ENCODE results near the gene CTRL.

CTRL gene

GRCh38 chr16:67963292-67963661, 31.6 kb upstream of the CTRL start:
- DNase-seq (ENCODE audit: low read depth in 3 of 3) = no peak

DNA sequence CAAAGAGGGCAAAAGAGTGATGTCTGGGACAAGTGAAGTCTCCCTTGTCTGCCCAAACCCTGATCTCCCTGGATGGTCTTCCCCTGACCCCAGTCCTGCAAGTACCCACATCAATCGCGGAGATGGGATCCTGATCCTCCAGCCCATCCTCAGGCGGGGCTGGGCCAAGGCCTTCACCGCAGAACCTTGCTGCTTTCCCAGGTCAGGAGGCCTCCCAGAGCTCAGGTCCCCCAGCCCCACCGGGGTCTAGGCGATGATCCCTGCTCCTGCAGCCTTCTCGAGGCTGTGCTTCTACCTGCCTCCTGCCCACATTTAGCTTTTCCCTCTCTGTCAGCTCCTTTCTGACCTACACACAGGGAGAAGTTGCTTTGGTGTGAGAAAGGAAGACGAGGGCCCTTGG, 30.5 kb upstream of the CTRL start:
- DNase-seq (ENCODE audit: low read depth in 3 of 3) = no peak

- no peak for DNase-seq (ENCODE audit: low read depth in 3 of 3)
Observed at GRCh38 chr16:67961551-67961957, 29.9 kb upstream of the CTRL start.

DNA sequence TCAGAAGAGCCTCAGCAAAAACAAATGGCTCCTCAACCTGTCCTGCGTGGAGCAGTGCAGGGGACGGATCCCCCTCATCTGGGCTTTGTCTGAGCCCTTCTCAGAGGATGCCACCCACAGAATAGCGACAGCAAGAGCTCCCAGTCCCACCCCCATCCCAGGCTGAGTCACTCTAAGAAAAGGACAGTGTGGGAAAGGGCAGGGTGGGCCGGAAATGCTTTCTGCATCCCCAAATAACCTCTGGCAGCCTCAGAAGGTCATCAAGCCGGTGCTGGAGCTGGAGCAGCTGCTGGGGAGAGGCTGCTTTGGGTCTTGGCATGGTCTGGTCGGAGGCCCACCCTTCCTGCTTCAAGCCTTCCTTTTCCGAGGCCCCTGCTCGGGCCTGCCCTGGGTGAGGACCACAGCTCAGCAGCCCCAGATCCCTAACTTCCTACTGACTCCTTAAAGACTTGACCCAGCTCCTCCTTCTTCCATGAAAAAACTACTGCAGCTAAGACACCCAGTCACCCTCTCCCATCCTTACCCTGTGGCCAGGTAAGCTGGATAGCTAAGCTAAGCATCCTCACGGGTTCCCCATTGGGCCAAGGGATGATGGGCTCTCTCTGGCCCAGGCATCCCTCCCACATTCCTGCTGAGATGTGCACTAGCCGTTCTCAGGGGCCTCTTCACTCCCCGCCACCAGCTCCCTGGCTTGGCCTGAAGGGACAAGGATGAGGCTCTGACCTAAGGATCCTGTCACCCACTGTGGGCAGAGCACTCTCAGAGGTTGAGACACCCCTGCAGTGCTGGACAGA, 28.1 kb upstream of the CTRL start:
- DNase-seq (ENCODE audit: low read depth in 3 of 3) = no peak

DNA sequence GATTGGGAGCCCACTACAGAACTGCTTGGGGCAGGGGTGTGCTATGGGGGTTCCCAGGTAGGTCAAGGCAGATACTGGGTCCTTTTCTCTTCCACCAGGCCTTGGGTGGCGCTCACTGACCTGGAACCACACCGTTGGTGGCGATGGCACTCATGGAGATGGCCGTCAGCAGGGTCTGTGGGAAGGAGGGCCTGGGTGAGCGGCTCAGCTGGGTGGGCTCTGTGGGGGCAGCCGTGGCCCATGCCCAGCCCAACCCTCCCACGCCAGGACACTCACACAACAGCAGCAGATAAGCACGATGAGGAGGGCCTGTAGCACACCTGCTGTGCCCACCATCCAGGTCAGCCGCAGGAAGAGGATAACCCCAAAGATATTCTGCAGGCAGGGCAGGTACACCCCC, 26.0 kb upstream of the CTRL start:
- no peak for DNase-seq (ENCODE audit: low read depth in 3 of 3)

GRCh38 chr16:67954421-67955196, 22.9 kb upstream of the CTRL start:
- no peak for DNase-seq (ENCODE audit: low read depth in 3 of 3)

DNA sequence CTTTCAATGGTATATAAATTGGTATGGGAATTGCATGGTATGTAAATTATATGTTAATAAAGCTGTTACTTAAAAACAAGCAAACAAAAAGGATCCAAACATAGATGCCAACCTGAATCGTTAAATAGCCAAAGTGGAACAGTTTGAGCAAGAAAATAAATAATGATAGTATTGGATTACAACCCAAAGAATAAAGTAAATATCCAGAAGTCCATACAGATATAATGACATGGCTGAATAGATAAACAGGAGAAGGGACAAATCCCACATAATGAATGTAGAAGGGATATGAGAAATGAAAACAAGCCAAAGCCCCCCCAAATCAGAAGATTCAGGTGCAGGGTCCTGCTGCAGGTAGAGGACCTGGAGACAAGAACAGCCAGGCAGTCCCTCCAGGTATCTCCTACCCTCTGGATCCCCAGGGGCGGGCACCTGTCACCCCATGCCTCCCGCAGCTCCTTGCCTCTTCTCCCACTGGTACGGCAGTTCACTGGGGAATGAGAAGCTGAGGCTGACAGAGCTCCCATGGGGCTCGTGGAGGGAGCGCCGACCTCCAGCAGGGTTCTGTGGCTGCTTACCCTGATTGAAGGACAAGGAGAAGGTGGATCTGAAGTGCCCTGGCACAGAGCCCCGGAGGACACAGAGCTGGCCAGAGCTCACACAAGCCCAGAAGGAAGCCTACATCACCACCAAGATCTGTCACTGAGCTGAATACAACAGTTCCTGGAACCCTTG, 22.1 kb upstream of the CTRL start:
- DNase-seq (ENCODE audit: low read depth in 3 of 3) = no peak

DNA sequence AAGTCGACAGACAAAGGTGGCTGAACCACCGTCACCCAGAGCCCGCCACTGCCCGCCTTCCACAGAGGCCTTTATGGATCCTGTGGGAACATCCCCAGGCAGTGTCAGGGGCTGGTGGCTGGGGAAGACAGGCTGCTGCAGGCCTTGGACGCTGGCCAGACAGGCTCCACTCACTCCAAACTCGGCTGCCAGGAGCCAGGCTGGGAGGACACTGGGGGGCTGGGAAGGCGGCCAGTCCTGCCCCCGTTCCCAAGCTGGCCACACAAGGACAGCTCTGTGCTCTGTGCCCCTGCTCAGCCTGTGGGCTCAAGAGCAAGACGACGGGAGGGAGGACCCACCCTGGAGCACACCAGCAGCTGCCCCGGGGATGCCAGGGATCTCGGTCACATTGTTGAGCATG, 19.8 kb upstream of the CTRL start:
- DNase-seq (ENCODE audit: low read depth in 3 of 3) = no peak

DNA sequence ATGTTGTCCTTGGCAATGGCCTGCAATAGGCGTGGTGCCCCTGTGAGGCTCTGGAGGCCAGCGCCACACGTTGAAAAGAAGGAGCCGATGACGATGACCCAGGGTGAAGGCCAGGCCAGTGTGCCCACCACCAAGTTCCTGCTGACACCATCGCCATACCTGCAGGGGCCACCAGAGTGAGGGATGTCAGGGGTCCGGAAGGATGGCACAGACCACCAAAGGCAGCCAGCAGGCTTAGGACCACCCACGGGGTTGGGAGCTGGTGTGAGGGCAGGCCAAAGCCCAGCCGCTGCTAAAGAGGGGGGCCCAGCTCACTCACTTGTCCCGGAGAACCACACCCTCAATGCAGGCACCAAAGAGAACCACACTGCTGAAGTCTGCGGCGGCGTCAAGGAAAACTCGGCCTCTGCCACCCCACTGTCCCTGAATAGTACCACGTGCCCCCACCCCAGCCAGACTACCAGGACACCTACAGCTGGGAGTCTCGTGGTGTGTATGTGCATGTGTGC, 18.7 kb upstream of the CTRL start:
- no peak for DNase-seq (ENCODE audit: low read depth in 3 of 3)

- DNase-seq (ENCODE audit: low read depth in 3 of 3) = no peak
Observed at GRCh38 chr16:67949645-67950044, 18.0 kb upstream of the CTRL start.

GRCh38 chr16:67948015-67948414, 16.4 kb upstream of the CTRL start:
- DNase-seq (ENCODE audit: low read depth in 3 of 3) = no peak

GRCh38 chr16:67946966-67947558, 15.4 kb upstream of the CTRL start:
- DNase-seq (ENCODE audit: low read depth in 3 of 3) = no peak

- no peak for DNase-seq (ENCODE audit: low read depth in 3 of 3)
Observed at GRCh38 chr16:67946128-67946569, 14.5 kb upstream of the CTRL start.

- DNase-seq (ENCODE audit: low read depth in 3 of 3) = no peak
Observed at GRCh38 chr16:67945392-67945933, 13.8 kb upstream of the CTRL start.

DNA sequence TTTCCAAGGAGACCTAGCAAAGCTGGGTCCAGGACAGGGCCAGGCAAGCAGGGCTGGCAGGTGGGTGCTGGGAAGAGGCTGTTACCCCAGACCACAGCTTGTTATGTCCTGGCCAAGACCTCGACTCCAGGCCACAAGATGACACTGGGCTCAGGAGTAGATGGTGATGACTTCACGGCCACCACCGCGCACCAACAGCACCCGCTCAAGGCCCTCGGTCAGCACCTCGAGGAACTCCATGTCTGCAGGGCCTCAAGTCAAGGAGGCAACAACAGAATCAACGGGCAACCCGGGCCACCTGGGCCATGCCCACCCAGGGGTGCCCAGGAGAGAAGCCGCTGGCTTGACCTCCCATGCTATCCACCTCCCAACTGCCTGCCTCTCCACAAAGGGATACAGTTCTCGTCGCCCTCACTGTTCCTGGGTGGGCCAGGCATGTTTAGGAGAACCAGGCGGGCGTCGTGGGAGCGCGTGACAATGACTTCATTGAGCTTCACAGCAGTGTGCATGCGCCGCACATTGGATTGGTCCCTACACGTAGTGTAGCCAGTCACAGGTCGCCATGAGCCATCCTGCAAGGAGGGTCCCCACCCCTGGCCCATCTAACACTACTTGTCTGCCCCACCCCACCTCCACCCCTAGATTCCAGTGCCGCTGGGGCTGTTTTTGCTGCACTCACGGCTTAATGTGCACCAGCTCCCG, 13.2 kb upstream of the CTRL start:
- no peak for DNase-seq (ENCODE audit: low read depth in 3 of 3)

- no peak for DNase-seq (ENCODE audit: low read depth in 3 of 3)
Observed at GRCh38 chr16:67943619-67944504, 12.2 kb upstream of the CTRL start, which contains the start of gene LCAT. Gene LCAT (minus strand): TSS chr16:67944120. CDS start chr16:67944101, 19 bp downstream.

DNA sequence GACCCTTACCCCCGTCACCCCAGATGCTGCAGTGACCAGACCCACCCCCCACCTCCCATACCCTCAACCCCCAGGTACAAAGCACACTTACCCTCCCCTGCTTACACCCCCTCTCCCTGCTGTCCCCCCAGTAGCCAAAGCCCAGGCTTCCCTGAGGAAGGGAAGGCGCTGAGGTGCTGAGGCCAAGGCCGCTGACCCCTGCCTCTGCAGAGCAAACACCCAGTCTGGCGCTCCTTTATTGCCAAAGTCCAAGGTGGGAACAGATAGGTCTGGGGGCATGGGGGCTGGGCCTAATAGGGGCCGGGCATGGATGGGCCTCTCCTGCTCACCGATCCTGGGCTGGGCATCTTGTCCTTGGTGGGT, 11.6 kb upstream of the CTRL start:
- no peak for DNase-seq (ENCODE audit: low read depth in 3 of 3)

GRCh38 chr16:67942510-67943255, 11.0 kb upstream of the CTRL start:
- DNase-seq (ENCODE audit: low read depth in 3 of 3) = no peak

- no peak for DNase-seq (ENCODE audit: low read depth in 3 of 3)
Observed at GRCh38 chr16:67942200-67942509, 10.5 kb upstream of the CTRL start.

Measured in stimulated activated CD4-positive, alpha-beta T cell treated with anti-CD3 and anti-CD28 coated beads, TNF-alpha, amount 100 ng/mL, for 4 hours (primary cell).